ENCODE data around the gene PLD6.
A peak's percentile ranks its signal among the peaks of the same experiment; 100 is the strongest.

PLD6 gene

GRCh38 chr17:17205368-17206123 lies 587 bp downstream of the PLD6 start:
- peak overlapping the region; percentile 81 for H3K4me3 ChIP-seq (ENCODE audit: low read depth, low read length)

DNA sequence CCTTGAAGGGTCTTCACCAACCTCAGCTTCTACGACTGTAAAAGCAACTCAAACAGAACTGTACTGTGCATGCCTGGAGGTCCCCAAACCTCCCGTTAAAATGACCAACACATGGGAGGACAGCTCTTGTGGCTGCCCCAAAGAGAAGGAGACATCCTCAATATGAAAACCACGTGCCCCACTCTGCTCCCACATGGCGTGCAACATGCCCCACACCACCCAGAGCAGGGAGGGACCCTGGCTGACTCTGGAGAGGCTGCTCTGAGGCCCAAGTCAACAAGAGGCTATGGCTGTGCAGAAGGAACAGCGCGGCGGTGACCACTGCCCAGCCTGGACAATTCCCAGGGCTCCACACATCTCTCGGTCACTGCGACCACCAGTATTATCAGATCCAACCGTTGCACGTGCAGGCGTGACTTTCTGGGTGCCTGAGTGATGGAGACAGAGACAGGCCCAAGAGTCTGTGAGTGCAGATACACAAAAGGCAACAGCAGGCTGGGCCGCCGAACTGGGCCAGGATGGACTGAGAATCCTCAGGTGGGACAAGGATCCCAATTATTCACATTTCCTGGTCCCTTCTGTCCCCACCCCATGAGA lies 1.4 kb downstream of the PLD6 start:
- peak overlapping the region; percentile 81 for H3K4me3 ChIP-seq (ENCODE audit: low read depth, low read length)
- TF ChIP-seq, protein P1, sequence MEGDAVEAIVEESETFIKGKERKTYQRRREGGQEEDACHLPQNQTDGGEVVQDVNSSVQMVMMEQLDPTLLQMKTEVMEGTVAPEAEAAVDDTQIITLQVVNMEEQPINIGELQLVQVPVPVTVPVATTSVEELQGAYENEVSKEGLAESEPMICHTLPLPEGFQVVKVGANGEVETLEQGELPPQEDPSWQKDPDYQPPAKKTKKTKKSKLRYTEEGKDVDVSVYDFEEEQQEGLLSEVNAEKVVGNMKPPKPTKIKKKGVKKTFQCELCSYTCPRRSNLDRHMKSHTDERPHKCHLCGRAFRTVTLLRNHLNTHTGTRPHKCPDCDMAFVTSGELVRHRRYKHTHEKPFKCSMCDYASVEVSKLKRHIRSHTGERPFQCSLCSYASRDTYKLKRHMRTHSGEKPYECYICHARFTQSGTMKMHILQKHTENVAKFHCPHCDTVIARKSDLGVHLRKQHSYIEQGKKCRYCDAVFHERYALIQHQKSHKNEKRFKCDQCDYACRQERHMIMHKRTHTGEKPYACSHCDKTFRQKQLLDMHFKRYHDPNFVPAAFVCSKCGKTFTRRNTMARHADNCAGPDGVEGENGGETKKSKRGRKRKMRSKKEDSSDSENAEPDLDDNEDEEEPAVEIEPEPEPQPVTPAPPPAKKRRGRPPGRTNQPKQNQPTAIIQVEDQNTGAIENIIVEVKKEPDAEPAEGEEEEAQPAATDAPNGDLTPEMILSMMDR (IDR thresholded peaks at IDR 0.05; ENCODE audit: borderline replicate concordance, insufficient read depth, low read depth, low read length), result no peak

More at GRCh38 chr17:17205368-17206123, 587 bp downstream of the PLD6 start:
- TF ChIP-seq, protein P1 (IDR thresholded peaks at IDR 0.05; ENCODE audit: borderline replicate concordance, insufficient read depth, low read depth, low read length), result no peak

GRCh38 chr17:17204041-17204591 lies 2.0 kb downstream of the PLD6 start:
- TF ChIP-seq, protein P1 (IDR thresholded peaks at IDR 0.05; ENCODE audit: borderline replicate concordance, insufficient read depth, low read depth, low read length), result no peak
- no peak overlapping the region for H3K4me3 ChIP-seq (ENCODE audit: low read depth, low read length)

DNA sequence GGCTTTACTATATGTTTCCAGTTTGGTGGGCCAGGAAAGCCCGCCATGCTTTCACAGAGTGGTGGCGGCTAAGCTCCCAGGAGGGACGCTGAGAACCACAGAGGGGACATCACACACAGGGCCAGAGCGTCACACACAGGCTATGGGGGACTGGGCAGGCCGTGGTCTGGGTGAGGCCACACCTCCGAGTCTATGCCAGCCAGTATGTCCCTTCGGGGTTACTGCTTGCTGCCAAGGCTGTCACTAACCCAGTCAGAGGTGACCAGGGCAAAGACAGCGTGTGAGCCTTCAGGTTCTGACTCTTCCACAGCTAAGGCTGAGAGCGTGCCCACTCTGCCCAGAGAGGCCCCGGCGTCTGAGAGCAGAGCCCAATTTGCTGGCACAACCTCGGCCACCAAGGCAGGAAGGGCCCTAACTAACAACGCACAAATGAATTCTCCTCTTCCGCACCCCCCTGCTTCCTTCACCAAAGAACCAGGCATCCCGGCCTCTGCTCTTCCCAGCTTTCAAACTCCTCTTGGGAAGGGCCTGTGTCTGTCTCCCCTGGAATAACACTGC lies 2.9 kb downstream of the PLD6 start:
- TF ChIP-seq, protein P1 (IDR thresholded peaks at IDR 0.05; ENCODE audit: borderline replicate concordance, insufficient read depth, low read depth, low read length), result no peak

GRCh38 chr17:17201907-17202306 lies 4.2 kb downstream of the PLD6 start:
- H3K4me3 ChIP-seq (ENCODE audit: low read depth, low read length), result no peak overlapping the region
- TF ChIP-seq, protein P1 (IDR thresholded peaks at IDR 0.05; ENCODE audit: borderline replicate concordance, insufficient read depth, low read depth, low read length), result no peak

More for the DNA sequence above, 2.9 kb downstream of the PLD6 start:
- no peak overlapping the region for H3K4me3 ChIP-seq (ENCODE audit: low read depth, low read length)

DNA sequence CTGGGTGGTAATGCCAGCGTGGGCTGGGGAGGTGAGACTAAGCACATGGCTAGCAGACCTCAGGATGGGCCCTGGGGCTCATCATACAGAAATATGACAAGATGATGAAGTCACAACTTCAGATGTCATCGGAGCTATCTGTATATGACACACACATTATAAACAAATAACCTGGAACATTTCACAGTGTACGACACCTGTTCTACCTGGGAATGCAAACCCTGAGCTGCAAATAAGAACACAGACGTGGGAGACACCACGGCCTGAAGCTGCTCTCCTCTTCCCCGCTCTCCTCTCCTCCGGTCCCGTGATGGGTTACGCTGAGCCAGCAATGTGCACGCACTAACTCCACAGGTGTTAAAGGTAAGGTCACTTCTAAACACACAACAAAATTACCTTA lies 4.9 kb downstream of the PLD6 start:
- no peak overlapping the region for H3K4me3 ChIP-seq (ENCODE audit: low read depth, low read length)
- TF ChIP-seq, protein P1 (IDR thresholded peaks at IDR 0.05; ENCODE audit: borderline replicate concordance, insufficient read depth, low read depth, low read length), result no peak

Measured in GM12875 (cell line).